Progenitor cell of endocrine pancreas (in vitro differentiated cells): ENCODE results near the gene SYNPO2. TPM values are rescaled to one million over a fixed set of nuclear protein-coding genes. Genes with fewer than 3 reads are reported as not detected.

Source experiments
- DNase-seq: peaks from one replicate; pipeline ENCODE4 v3.0.0; 2021; ENCODE audit warnings: low spot score; ENCODE audit not compliant: unreplicated experiment
- H3K27ac Mint-ChIP-seq: 2 replicates; pipeline ENCODE4 v1.8.0; 2021; ENCODE audit warnings: mild to moderate bottlenecking, moderate library complexity, mixed read lengths
- H3K27me3 Mint-ChIP-seq: 2 replicates; pipeline ENCODE4 v1.8.0; 2021; ENCODE audit warnings: mixed read lengths
- H3K36me3 Mint-ChIP-seq: 2 replicates; pipeline ENCODE4 v1.8.0; 2022; ENCODE audit warnings: mixed read lengths; ENCODE audit not compliant: insufficient read depth
- H3K4me1 Mint-ChIP-seq: 2 replicates; pipeline ENCODE4 v1.8.0; 2021; ENCODE audit warnings: low read depth, mixed read lengths
- H3K4me3 Mint-ChIP-seq: 2 replicates; pipeline ENCODE4 v1.8.0; 2021; ENCODE audit warnings: low read depth, mild to moderate bottlenecking, moderate library complexity, mixed read lengths
- H3K9me3 Mint-ChIP-seq: 2 replicates; pipeline ENCODE4 v1.8.0; 2021; ENCODE audit warnings: low read depth, mixed read lengths
- CTCF ChIP-seq: fragments of 200-600 bp; sonication (generic); IDR thresholded peaks from one replicate; pipeline ENCODE4 v1.5.0; 2021; ENCODE audit warnings: antibody characterized with exemption, mild to moderate bottlenecking; ENCODE audit not compliant: unreplicated experiment
- total RNA-seq: library from RNA; stranded (reverse); gene quantifications from 2 replicates; pipeline ENCODE4 v1.2.1, GENCODE V29; 2021

Gene SYNPO2
- total RNA-seq, 1 donor from 2014 or later: 1.3 TPM

GRCh38 chr4:118950929-118951570 lies 62.4 kb downstream of the SYNPO2 start:
- Mint-ChIP-seq H3K36me3 (no peaks in the 10 kb centered on the region), H3K4me1 (no peaks in the 10 kb centered on the region), H3K4me3 (no peak overlapping the region), H3K27me3 (no peaks in the 10 kb centered on the region), H3K9me3 (no peaks in the 10 kb centered on the region), H3K27ac (no peak overlapping the region)
- no peak for DNase-seq
- TF ChIP-seq CTCF: no peak

GRCh38 chr4:118953276-118953675 lies 64.6 kb downstream of the SYNPO2 start:
- DNase-seq: no peak
- no peaks in the 10 kb centered on the region for H3K27me3 Mint-ChIP-seq
- no peaks in the 10 kb centered on the region for H3K9me3 Mint-ChIP-seq
- H3K4me1 Mint-ChIP-seq: no peaks in the 10 kb centered on the region
- no peak overlapping the region for H3K27ac Mint-ChIP-seq
- H3K36me3 Mint-ChIP-seq: no peaks in the 10 kb centered on the region
- no peak for TF ChIP-seq CTCF
- no peak overlapping the region for H3K4me3 Mint-ChIP-seq

- Mint-ChIP-seq H3K36me3 (no peaks in the 10 kb centered on the region), H3K27ac (no peak overlapping the region), H3K27me3 (no peaks in the 10 kb centered on the region), H3K4me3 (no peak overlapping the region), H3K4me1 (no peaks in the 10 kb centered on the region), H3K9me3 (no peaks in the 10 kb centered on the region)
- peak; percentile 11 for TF ChIP-seq CTCF
- DNase-seq: no peak
Measured at GRCh38 chr4:118954246-118954645, 65.6 kb downstream of the SYNPO2 start.

- no peaks in the 10 kb centered on the region for H3K9me3 Mint-ChIP-seq
- DNase-seq: no peak
- no peaks in the 10 kb centered on the region for H3K27me3 Mint-ChIP-seq
- no peak overlapping the region for H3K27ac Mint-ChIP-seq
- no peaks in the 10 kb centered on the region for H3K4me1 Mint-ChIP-seq
- H3K36me3 Mint-ChIP-seq: no peaks in the 10 kb centered on the region
- no peak overlapping the region for H3K4me3 Mint-ChIP-seq
- no peak for TF ChIP-seq CTCF
Measured at GRCh38 chr4:118955515-118955914, 66.9 kb downstream of the SYNPO2 start.

GRCh38 chr4:118957722-118958445 lies 69.2 kb downstream of the SYNPO2 start:
- no peak for DNase-seq
- Mint-ChIP-seq H3K4me3 (no peak overlapping the region), H3K27me3 (no peaks in the 10 kb centered on the region), H3K4me1 (no peaks in the 10 kb centered on the region), H3K36me3 (no peaks in the 10 kb centered on the region), H3K27ac (no peak overlapping the region), H3K9me3 (no peaks in the 10 kb centered on the region)
- TF ChIP-seq CTCF: no peak
